ENCODE results near the gene CNTNAP5. TPM values are rescaled to one million over a fixed set of nuclear protein-coding genes. Genes with fewer than 3 reads are reported as not detected.

CNTNAP5 gene
- total RNA-seq, 2 donors from 2014 or later: 0.11 TPM; not detected in 1

DNA sequence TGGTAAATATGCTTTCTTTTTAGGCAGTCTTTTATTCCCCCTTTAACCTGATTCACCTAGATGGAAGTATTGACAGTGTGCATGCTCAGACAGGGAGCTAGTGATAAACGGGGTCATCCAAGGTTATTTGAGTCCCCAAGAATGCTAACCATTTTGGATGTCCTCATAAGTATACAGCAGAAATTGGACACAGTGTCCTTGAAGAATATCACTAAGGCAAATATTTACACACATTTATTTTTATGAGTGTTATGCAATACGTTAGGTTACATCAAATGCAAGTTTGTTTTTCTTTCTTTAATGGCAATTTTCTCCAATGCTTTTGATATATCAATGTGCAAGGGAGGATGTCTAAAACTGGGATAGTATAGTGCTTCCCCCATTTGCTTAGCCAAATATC is 23.6 kb downstream of the CNTNAP5 start:
- Histone ChIP-seq H3K4me1 (replicated peaks) (no peaks in the 10 kb centered on the region), H3K4me3 (no peak overlapping the region), H3K27ac (no peak overlapping the region), H3K27me3 (replicated peaks; ENCODE audit: insufficient read depth) (no peaks in the 10 kb centered on the region), H3K9me3 (no peaks in the 10 kb centered on the region), H3K36me3 (no peaks in the 10 kb centered on the region)
- DNase-seq (ENCODE audit: low spot score): no peak
- TF ChIP-seq, protein P1, sequence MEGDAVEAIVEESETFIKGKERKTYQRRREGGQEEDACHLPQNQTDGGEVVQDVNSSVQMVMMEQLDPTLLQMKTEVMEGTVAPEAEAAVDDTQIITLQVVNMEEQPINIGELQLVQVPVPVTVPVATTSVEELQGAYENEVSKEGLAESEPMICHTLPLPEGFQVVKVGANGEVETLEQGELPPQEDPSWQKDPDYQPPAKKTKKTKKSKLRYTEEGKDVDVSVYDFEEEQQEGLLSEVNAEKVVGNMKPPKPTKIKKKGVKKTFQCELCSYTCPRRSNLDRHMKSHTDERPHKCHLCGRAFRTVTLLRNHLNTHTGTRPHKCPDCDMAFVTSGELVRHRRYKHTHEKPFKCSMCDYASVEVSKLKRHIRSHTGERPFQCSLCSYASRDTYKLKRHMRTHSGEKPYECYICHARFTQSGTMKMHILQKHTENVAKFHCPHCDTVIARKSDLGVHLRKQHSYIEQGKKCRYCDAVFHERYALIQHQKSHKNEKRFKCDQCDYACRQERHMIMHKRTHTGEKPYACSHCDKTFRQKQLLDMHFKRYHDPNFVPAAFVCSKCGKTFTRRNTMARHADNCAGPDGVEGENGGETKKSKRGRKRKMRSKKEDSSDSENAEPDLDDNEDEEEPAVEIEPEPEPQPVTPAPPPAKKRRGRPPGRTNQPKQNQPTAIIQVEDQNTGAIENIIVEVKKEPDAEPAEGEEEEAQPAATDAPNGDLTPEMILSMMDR (IDR thresholded peaks at IDR 0.05): no peak
- TF ChIP-seq POLR2AphosphoS5 (IDR thresholded peaks at IDR 0.05): peak; percentile 64
- TF ChIP-seq POLR2A (IDR thresholded peaks at IDR 0.05): no peak
- intact Hi-C loops (cut with DNase I): no loop called here
- 21% methylated on average over 2 of the region's 2 CpGs for WGBS

DNA sequence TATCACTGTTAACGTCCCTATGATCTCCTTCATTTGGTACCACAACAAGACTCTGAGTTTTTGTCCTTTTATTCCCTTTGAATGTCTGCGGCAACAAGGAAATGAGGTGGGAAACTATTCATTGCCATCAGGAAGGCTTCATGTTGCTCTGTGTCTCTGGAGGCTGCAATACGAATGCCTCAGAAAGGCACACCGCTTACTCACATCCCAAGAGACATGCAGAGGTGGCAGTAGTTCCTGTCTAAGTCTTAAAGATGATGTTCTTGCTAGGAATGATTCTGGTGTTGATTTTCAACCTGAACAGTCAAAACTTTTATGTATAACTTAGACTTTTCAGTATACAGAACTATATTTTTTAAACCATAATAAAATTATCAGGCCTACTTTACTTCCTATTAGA is 24.0 kb downstream of the CNTNAP5 start:
- Histone ChIP-seq H3K4me1 (replicated peaks) (no peaks in the 10 kb centered on the region), H3K4me3 (no peak overlapping the region), H3K36me3 (no peaks in the 10 kb centered on the region), H3K9me3 (no peaks in the 10 kb centered on the region), H3K27ac (no peak overlapping the region), H3K27me3 (replicated peaks; ENCODE audit: insufficient read depth) (no peaks in the 10 kb centered on the region)
- no peak for DNase-seq (ENCODE audit: low spot score)
- no peak for TF ChIP-seq POLR2A (IDR thresholded peaks at IDR 0.05)
- intact Hi-C loops (cut with DNase I): no loop called here
- WGBS: 65% methylated on average over 4 of the region's 4 CpGs

DNA sequence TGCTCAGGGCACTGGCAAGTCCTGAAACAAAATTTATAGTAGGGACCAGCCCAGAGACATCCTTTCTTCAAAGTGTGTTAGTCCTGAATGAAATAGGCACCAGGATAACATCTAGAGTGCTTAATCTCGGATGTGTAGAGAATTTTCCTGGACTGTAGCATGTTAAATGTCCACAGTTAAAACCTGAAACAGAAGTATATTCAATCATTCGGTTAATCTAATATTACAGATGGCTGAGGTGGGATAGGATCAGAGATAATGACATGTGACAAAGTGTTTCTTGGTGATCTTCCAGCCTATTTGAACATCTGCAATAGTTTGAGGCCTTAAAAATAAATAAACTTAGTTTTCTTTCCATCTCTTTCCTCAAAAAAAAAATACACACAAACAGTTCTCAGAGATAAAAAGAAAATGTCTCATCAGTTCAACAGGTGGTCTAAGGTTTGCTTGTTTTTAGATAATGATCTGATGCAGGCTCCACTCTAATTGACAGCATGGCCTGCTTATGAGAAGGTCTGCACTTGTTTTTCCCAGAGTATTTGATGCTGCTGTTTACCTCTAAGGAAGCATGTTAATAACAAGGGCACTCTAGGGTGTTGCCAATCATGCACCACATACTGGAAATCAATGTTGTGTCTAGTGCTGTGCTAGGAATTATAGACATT is 25.9 kb downstream of the CNTNAP5 start:
- intact Hi-C loops (cut with DNase I): no loop called here
- no peaks in the 10 kb centered on the region for H3K4me1 ChIP-seq (replicated peaks)
- no peaks in the 10 kb centered on the region for H3K27me3 ChIP-seq (replicated peaks; ENCODE audit: insufficient read depth)
- H3K27ac ChIP-seq: no peak overlapping the region
- no peak for DNase-seq (ENCODE audit: low spot score)
- no peaks in the 10 kb centered on the region for H3K36me3 ChIP-seq
- no peak for TF ChIP-seq POLR2AphosphoS5 (IDR thresholded peaks at IDR 0.05)
- TF ChIP-seq, protein P1 (IDR thresholded peaks at IDR 0.05): no peak
- no peak for TF ChIP-seq POLR2A (IDR thresholded peaks at IDR 0.05)
- 47% methylated on average over 2 of the region's 2 CpGs for WGBS
- no peak overlapping the region for H3K4me3 ChIP-seq
- H3K9me3 ChIP-seq: no peaks in the 10 kb centered on the region

DNA sequence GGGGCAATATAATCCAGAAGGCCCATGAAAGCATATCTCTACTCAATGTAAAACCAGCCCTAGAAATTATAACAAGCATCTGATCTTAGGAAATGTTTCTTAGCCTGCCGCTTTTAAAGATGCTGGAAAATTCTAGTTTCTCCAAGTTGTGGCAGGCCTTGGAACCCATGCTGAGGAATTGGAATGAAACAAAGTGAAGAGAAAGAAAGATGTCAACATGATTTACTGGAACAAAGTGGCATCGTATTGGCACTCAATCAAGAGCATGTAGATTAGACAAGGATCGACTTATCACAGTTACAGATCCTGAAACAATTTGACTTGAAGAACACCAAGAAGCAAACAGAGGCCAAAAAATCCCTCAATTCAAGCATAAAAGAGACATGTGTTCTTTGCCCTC is 28.7 kb downstream of the CNTNAP5 start:
- 75% methylated on average over 3 of the region's 3 CpGs for WGBS
- no peaks in the 10 kb centered on the region for H3K36me3 ChIP-seq
- DNase-seq (ENCODE audit: low spot score): no peak
- H3K27me3 ChIP-seq (replicated peaks; ENCODE audit: insufficient read depth): no peaks in the 10 kb centered on the region
- no peaks in the 10 kb centered on the region for H3K4me1 ChIP-seq (replicated peaks)
- no peak overlapping the region for H3K27ac ChIP-seq
- intact Hi-C loops (cut with DNase I): no loop called here
- H3K9me3 ChIP-seq: no peaks in the 10 kb centered on the region
- no peak overlapping the region for H3K4me3 ChIP-seq
- TF ChIP-seq POLR2AphosphoS5 (IDR thresholded peaks at IDR 0.05) (no peak), POLR2A (IDR thresholded peaks at IDR 0.05) (no peak)
- TF ChIP-seq, protein P1 (IDR thresholded peaks at IDR 0.05): no peak

DNA sequence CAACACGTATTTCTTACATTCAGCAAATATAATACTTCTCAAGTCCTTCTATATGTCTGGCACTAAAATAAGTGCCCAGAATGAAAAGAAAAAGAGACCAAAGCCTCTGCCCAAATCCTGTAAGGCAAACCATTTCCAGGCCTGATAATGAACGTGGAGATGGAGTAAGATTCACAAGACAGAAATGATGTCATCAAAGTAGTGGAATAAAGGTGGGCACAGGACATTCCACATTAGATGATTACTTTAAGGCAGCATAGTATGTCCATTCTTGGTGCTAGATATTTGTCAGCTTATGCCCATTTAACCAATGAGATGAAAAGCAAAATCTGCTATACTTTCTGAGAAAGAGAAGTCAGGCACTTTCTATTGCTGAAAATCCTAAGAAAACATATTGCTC is 38.5 kb downstream of the CNTNAP5 start:
- WGBS: 87% methylated on average over 2 of the region's 2 CpGs
- Histone ChIP-seq H3K36me3 (no peaks in the 10 kb centered on the region), H3K27me3 (replicated peaks; ENCODE audit: insufficient read depth) (no peaks in the 10 kb centered on the region), H3K27ac (no peak overlapping the region), H3K4me1 (replicated peaks) (no peaks in the 10 kb centered on the region), H3K9me3 (no peaks in the 10 kb centered on the region), H3K4me3 (no peak overlapping the region)
- intact Hi-C loops (cut with DNase I): no loop called here
- DNase-seq (ENCODE audit: low spot score): no peak
- TF ChIP-seq, protein P1 (IDR thresholded peaks at IDR 0.05): no peak
- TF ChIP-seq POLR2A (IDR thresholded peaks at IDR 0.05) (no peak), POLR2AphosphoS5 (IDR thresholded peaks at IDR 0.05) (no peak)
